GM19099 (cell line): Measurements from ENCODE around the gene GLT6D1.

Source experiments
- POLR2A ChIP-seq: IDR thresholded peaks from 3 replicates; pipeline ENCODE4 v1.6.1; 2011; ENCODE audit warnings: low read depth; ENCODE audit not compliant: insufficient read length; ENCODE audit errors: extremely low read depth

GLT6D1 gene

DNA sequence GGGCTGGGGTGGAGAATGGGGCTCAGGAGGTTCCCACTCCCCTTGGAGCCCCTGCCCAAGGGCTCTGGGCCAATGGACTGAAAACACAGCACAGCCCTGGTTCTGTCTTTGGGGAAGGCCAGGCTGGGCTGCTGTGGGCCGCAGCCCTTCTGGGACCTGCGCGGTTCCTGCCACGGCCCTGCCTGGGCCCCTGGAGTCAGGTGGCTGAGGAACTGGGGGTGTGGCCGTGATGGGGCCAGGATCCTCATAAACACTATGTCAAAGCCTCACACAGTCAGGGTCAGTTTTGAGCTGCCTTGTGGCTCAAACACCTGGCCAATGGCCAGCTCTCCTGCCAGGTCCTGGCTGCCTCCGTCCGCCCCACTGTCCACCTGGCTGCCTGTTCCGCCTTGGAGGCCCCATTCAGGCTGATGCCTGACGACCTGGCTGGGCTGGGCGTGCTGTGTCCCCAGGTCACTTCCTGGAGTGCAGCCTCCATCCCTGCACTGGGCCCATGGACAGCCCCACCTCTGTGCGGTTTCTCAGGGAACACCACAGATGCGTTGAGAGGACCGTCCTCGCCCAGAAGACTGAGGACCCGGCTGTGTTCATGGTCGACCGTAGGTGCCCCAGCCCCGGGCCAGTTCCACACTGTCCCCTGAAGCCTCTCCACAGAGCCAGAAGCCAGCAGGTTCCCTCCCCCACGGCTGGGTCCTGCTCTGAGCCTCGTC is 50.3 kb downstream of the GLT6D1 start:
- no peak for TF ChIP-seq POLR2A

- no peak for TF ChIP-seq POLR2A
Measured at GRCh38 chr9:135588371-135588770, 51.0 kb downstream of the GLT6D1 start.

- TF ChIP-seq POLR2A = no peak
Measured at GRCh38 chr9:135587658-135588057, 51.7 kb downstream of the GLT6D1 start.

DNA sequence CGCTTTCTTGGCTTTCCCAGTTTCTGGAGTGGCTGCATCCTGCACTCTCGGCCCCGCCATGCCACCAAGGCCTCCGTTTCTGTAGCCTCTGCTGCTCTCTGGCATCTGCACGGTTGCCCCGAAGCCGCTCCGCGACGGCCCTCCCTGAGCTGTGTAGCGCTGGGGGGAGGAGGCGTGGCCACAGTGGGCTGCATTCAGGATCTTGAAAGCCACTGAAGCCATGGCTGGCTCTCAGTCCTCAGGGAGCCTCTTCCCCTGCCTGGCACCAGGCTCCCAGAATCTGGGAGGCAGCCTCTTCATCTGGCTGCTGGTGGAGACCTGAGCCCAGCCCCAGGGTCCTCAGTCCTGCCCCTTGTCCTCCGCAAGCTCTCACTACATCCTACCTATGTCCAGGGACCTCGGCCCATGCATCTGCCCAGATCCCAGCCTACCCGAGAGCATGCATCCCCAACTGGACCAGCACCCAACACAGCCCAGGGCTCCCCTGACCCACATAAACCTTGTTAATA is 52.7 kb downstream of the GLT6D1 start:
- TF ChIP-seq POLR2A = no peak

- no peak for TF ChIP-seq POLR2A
Measured at GRCh38 chr9:135584934-135585333, 54.4 kb downstream of the GLT6D1 start.

GRCh38 chr9:135584371-135584770 is 55.0 kb downstream of the GLT6D1 start:
- no peak for TF ChIP-seq POLR2A

DNA sequence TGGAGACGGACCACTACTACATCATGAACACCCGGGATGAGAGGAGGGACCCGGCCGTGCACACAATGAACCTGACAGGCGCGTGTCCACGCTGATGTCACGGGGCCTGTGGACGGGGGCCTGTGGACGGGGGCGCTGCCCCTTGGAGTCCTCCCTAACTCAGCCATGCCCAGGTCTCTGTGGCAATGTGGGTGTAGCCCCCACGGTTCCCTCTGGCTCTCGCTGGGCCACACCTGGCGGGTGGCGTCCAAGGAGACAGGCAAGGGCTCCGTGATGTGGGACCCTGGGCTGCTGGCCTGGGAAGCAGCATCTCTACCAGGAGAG is 55.7 kb downstream of the GLT6D1 start:
- no peak for TF ChIP-seq POLR2A

- no peak for TF ChIP-seq POLR2A
Measured at GRCh38 chr9:135582966-135583687, 56.2 kb downstream of the GLT6D1 start.

- no peak for TF ChIP-seq POLR2A
Measured at GRCh38 chr9:135582541-135582940, 56.8 kb downstream of the GLT6D1 start.

DNA sequence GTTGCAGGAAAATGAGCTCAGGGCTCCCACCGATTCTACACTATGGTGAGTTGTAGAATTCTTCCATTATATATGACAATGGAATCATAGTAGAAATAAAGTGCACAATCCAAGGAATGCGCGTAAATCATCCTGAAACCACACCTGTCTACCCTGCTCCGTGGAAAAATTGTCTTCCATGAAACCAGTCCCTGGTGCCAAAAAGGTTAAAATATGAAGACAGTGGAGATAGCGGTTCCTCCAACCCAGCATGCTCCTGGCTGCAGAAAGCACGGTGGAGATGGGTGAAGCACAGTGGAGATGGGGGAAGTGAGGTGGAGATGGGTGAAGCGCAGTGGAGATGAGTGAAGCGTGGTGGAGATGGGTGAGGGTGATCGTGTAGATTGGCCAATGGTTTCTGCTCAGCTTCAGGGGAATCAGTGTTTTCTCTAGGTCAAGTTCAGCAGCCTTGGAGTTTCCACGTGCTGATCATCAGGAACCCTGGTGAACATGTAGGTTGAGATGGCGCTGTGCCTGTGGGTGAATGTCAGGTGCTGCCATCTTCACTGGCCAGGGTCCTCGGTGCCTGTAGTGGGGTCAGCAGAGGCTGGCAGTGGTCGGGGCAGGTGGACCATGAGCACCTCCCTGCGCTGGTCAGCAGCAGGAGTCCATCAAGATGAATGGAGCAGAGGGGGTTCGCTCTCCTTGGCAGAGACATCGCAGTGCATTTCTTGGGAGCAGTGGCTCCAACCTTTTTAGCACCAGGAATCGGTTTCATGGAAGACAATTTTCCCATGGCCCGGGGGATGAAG is 57.5 kb downstream of the GLT6D1 start:
- TF ChIP-seq POLR2A = no peak

GRCh38 chr9:135580664-135581380 is 58.5 kb downstream of the GLT6D1 start:
- no peak for TF ChIP-seq POLR2A

GRCh38 chr9:135579889-135580660 is 59.3 kb downstream of the GLT6D1 start:
- no peak for TF ChIP-seq POLR2A

- TF ChIP-seq POLR2A = no peak
Measured at GRCh38 chr9:135579356-135579755, 60.0 kb downstream of the GLT6D1 start.

DNA sequence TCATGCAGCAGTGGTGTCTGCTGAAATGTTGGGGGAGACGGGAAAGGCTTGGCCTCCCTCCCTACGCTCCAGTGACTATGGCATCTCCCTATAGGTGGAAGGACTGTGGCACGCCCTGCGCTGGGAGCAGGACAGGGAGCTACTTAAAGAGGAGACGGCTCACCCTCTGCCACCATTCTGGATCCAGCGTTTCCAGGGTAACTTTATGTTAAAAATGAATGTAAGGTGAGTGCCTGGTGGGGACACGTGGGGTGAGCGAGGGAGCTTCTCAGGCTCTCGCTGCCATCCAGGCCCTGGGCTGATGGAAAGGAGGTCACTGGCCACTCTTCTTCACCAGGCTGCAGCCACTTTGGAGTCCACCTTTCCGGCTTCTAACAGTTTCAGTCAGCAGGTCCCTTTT is 62.1 kb downstream of the GLT6D1 start:
- TF ChIP-seq POLR2A = no peak
